MCF 10A (cell line): Measurements from ENCODE around the gene YARS1. TPM values are rescaled to one million over a fixed set of nuclear protein-coding genes. Genes with fewer than 3 reads are reported as not detected.

Experiments used
- BruUV-seq: library from RNA; stranded (reverse); fragments of 400-500 nt; replicated peaks from 2 replicates; lab custom pipeline; 2021; lab: Mats Ljungman, UMichigan
- CTCF ChIA-PET: fragments of 300-600 bp; sonication (Branson Sonifier 250); formaldehyde crosslinking; extraction: SDS; loops from one replicate; lab custom pipeline; 2021; ENCODE audit warnings: antibody characterized with exemption, inconsistent platforms; lab: Yijun Ruan, JAX
- POLR2A ChIA-PET: fragments of 300-600, 350-650 bp; sonication (Branson Sonifier 250); formaldehyde crosslinking; extraction: SDS; loops from one replicate; lab custom pipeline; 2020; ENCODE audit warnings: antibody characterized with exemption, inconsistent platforms; lab: Yijun Ruan, JAX
- DNase-seq: peaks from one replicate; pipeline ENCODE4 v3.0.0-alpha.2; 2018; ENCODE audit not compliant: unreplicated experiment
- H3K27ac Mint-ChIP-seq: one replicate; pipeline ENCODE4 v1.8.0; 2022; ENCODE audit warnings: mild to moderate bottlenecking, low read depth, mixed read lengths; ENCODE audit not compliant: unreplicated experiment
- H3K27me3 Mint-ChIP-seq: one replicate; pipeline ENCODE4 v1.8.0; 2022; ENCODE audit warnings: mixed read lengths; ENCODE audit not compliant: insufficient read depth, unreplicated experiment
- H3K36me3 Mint-ChIP-seq: one replicate; pipeline ENCODE4 v1.8.0; 2022; ENCODE audit warnings: mild to moderate bottlenecking, moderate library complexity, mixed read lengths; ENCODE audit not compliant: insufficient read depth, unreplicated experiment
- H3K4me1 Mint-ChIP-seq: one replicate; pipeline ENCODE4 v1.8.0; 2022; ENCODE audit warnings: mixed read lengths; ENCODE audit not compliant: insufficient read depth, unreplicated experiment
- H3K4me3 Mint-ChIP-seq: one replicate; pipeline ENCODE4 v1.8.0; 2022; ENCODE audit warnings: mild to moderate bottlenecking, moderate library complexity, mixed read lengths; ENCODE audit not compliant: unreplicated experiment
- H3K9me3 Mint-ChIP-seq: one replicate; pipeline ENCODE4 v1.8.0; 2022; ENCODE audit warnings: mixed read lengths; ENCODE audit not compliant: unreplicated experiment
- CTCF ChIP-seq: fragments of 200-600 bp; IDR thresholded peaks from one replicate; pipeline ENCODE4 v1.8.0; 2022; ENCODE audit warnings: antibody characterized with exemption, mild to moderate bottlenecking; ENCODE audit not compliant: unreplicated experiment
- intact Hi-C: fragments of 100-400 bp; cut with micrococcal nuclease; formaldehyde crosslinking; loops from 2 replicates; pipeline ENCODE4 v1.14.1; 2022
- total RNA-seq: library from RNA; stranded (reverse); gene quantifications from 2 replicates; pipeline ENCODE4 v1.2.3, GENCODE V29; 2022

The YARS1 gene
- total RNA-seq, 1 experiment from 2014 or later: 372 TPM

GRCh38 chr1:32748348-32748747 lies 68.8 kb downstream of the YARS1 start:
- Mint-ChIP-seq H3K27me3 (no peaks in the 10 kb centered on the region), H3K4me1 (peaks cover 26% of the 10 kb centered on the region), H3K36me3 (peaks cover 9% of the 10 kb centered on the region), H3K27ac (no peak overlapping the region), H3K9me3 (no peaks in the 10 kb centered on the region), H3K4me3 (no peak overlapping the region)
- BruUV-seq: no TSS peak
- intact Hi-C loops: no loop called here
- ChIA-PET CTCF (interaction anchor here (1.1 kb wide), 1 partner anchor 14 kb away, joined by 3 read pairs; no protein-coding TSS in a partner anchor), POLR2A (no interaction called here)
- no peak for DNase-seq
- TF ChIP-seq CTCF: no peak

DNA sequence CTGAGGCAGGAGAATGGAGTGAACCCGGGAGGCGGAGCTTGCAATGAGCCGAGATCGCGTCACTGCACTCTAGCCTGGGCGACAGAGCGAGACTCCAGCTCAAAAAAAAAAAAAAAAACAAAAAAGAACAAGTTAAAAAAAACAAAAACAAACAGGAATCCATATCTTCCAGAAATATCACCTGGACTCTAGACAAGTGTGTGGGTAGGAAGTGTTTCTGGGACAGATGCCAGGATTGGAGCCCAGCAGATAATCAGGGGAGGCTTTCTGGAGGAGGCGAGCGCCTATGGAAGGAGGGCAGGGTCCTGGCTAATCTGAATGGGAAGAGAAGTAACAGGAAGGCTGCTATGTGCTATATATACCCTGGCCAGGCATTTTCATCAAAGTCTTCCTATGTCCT lies 71.0 kb downstream of the YARS1 start:
- DNase-seq: no peak
- ChIA-PET CTCF (interaction anchor here (1.4 to 2.1 kb wide), 2 partner anchors 34 kb away, joined by 4 to 11 read pairs; no protein-coding TSS in a partner anchor), POLR2A (interaction anchor here (0.8 to 1.0 kb wide), 2 partner anchors 21 to 34 kb away, joined by 5 to 7 read pairs; no protein-coding TSS in a partner anchor)
- H3K4me1 Mint-ChIP-seq: peaks cover 29% of the 10 kb centered on the region
- H3K4me3 Mint-ChIP-seq: no peak overlapping the region
- H3K27me3 Mint-ChIP-seq: no peaks in the 10 kb centered on the region
- no TSS peak for BruUV-seq
- H3K9me3 Mint-ChIP-seq: no peaks in the 10 kb centered on the region
- intact Hi-C loops: no loop called here
- peaks cover 9% of the 10 kb centered on the region for H3K36me3 Mint-ChIP-seq
- TF ChIP-seq CTCF: no peak
- no peak overlapping the region for H3K27ac Mint-ChIP-seq

- DNase-seq: no peak
- intact Hi-C loops: no loop called here
- ChIA-PET CTCF (interaction anchor here (0.5 to 2.1 kb wide), 4 partner anchors 28 to 133 kb away, joined by 3 to 11 read pairs (median 5); no protein-coding TSS in a partner anchor), POLR2A (interaction anchor here (0.8 to 4.3 kb wide), 4 partner anchors 10 to 25 kb away, joined by 4 to 53 read pairs (median 7); no protein-coding TSS in a partner anchor)
- Mint-ChIP-seq H3K4me3 (no peak overlapping the region), H3K4me1 (peaks cover 27% of the 10 kb centered on the region), H3K27ac (peak overlapping the region; percentile 31), H3K27me3 (no peaks in the 10 kb centered on the region), H3K36me3 (peaks cover 9% of the 10 kb centered on the region), H3K9me3 (no peaks in the 10 kb centered on the region)
- TF ChIP-seq CTCF: no peak
- no TSS peak for BruUV-seq
Observed at GRCh38 chr1:32744071-32744425, 73.1 kb downstream of the YARS1 start.

DNA sequence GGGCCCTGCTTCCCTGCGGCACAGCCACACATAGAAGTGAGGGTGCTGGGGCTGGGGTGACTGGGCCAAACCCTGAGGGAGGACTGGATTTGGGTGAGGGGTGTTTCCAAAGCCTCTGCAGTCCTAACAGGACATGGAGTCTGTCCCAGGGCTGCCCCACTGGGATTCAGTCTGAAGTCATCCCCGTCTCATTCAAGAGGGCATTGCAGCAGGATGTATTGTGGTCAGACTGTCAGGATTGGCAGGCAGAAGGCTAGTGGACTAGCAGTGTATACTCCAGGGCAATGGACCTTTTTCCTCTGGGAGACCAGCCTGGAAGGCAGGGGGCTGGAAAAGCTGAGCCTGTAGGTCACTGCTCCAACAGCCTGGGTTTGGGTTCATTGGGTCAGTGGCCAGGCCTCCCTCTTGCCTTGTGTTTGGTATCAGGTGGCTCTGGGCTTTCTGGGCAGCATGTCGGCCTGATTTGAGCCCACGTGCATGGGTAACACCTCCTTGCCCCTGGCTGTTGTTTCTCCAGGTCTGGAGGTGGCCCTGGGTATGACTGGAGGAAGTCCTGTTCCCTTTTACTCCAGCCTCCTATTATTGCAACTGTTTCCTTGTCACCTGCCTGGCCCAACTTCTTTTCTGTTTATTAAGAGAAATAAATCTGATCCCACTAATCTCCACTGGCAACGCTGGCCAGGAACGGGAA lies 73.6 kb downstream of the YARS1 start:
- intact Hi-C loops: no loop called here
- peak overlapping the region; percentile 75 for H3K4me3 Mint-ChIP-seq
- no peaks in the 10 kb centered on the region for H3K27me3 Mint-ChIP-seq
- peaks cover 9% of the 10 kb centered on the region for H3K36me3 Mint-ChIP-seq
- BruUV-seq: no TSS peak
- CTCF ChIA-PET: interaction anchor here (1.0 to 2.2 kb wide), 6 partner anchors 16 to 31 kb away, joined by 3 to 14 read pairs (median 8); no protein-coding TSS in a partner anchor
- H3K9me3 Mint-ChIP-seq: no peaks in the 10 kb centered on the region
- no peak for DNase-seq
- H3K27ac Mint-ChIP-seq: peak overlapping the region; percentile 51
- H3K4me1 Mint-ChIP-seq: peaks cover 27% of the 10 kb centered on the region
- no peak for TF ChIP-seq CTCF
- POLR2A ChIA-PET: interaction anchor here (0.6 to 4.3 kb wide), 10 partner anchors 10 to 73 kb away, joined by 3 to 53 read pairs (median 10); partner anchors contain the start of genes S100PBP and YARS1
